ENCODE data around the gene LYL1.

DNA sequence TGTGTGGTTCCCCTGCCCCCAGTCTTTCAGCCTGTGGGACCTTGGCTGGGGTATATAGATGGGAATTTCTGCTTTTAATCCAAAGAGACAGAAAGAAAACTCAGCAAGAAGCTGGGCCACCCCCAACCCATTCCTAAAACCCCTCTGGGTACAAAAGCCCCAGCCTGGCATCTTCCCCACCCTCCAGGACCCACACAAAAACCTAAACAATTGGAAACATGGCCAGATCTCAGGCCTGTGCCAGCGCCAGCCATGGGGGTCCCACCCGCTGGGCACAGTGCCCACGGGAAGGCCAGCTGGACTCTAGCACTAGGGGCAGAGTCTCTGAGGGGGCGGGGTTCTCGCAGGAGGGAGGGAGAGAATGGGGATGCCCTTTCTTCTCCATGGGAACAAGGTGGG, 8.6 kb downstream of the LYL1 start:
- TF ChIP-seq, protein P1, sequence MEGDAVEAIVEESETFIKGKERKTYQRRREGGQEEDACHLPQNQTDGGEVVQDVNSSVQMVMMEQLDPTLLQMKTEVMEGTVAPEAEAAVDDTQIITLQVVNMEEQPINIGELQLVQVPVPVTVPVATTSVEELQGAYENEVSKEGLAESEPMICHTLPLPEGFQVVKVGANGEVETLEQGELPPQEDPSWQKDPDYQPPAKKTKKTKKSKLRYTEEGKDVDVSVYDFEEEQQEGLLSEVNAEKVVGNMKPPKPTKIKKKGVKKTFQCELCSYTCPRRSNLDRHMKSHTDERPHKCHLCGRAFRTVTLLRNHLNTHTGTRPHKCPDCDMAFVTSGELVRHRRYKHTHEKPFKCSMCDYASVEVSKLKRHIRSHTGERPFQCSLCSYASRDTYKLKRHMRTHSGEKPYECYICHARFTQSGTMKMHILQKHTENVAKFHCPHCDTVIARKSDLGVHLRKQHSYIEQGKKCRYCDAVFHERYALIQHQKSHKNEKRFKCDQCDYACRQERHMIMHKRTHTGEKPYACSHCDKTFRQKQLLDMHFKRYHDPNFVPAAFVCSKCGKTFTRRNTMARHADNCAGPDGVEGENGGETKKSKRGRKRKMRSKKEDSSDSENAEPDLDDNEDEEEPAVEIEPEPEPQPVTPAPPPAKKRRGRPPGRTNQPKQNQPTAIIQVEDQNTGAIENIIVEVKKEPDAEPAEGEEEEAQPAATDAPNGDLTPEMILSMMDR (IDR thresholded peaks at IDR 0.05; ENCODE audit: low read depth, low read length, poor library complexity, severe bottlenecking) = no peak
- no peak for TF ChIP-seq EZH2phosphoT487 (IDR thresholded peaks at IDR 0.05; ENCODE audit: borderline replicate concordance, low read length)

All from DOHH2 (cell line).